Ectodermal cell (in vitro differentiated cells): Measurements from ENCODE around the gene PRRG2.
"Not testable (repeated sequence)": the region's sequence is repeated elsewhere in the genome, so short reads cannot be mapped to it uniquely, and the experiment has no call there.

ENCODE experiments used
- H3K27ac ChIP-seq: 2 replicates; pipeline ENCODE4 v1.7.0; 2013; ENCODE audit warnings: mild to moderate bottlenecking, low read depth, low read length; ENCODE audit not compliant: insufficient read depth, poor library complexity, severe bottlenecking
- H3K27me3 ChIP-seq: 2 replicates; pipeline ENCODE4 v1.7.0; 2013; ENCODE audit warnings: mild to moderate bottlenecking, low read length; ENCODE audit not compliant: insufficient read depth, control insufficient read depth, poor library complexity, severe bottlenecking
- H3K36me3 ChIP-seq: one replicate; pipeline ENCODE4 v1.7.0; 2013; ENCODE audit warnings: low read length; ENCODE audit not compliant: control insufficient read depth, insufficient read depth
- H3K4me1 ChIP-seq: one replicate; pipeline ENCODE4 v1.7.0; 2013; ENCODE audit warnings: low read length; ENCODE audit not compliant: control insufficient read depth, insufficient read depth
- H3K4me3 ChIP-seq: 2 replicates; pipeline ENCODE4 v1.7.0; 2013; ENCODE audit warnings: low read depth, low read length, control low read depth; ENCODE audit not compliant: insufficient read depth
- H3K9me3 ChIP-seq: 2 replicates; pipeline ENCODE4 v1.7.0; 2013; ENCODE audit warnings: mild to moderate bottlenecking, low read length, moderate library complexity; ENCODE audit not compliant: control insufficient read depth
- WGBS, 2 experiments: methylation state at CpG; one replicate each; pipeline ENCODE4 v1.1.7; 2013; ENCODE audit warnings: missing lambda C conversion rate in 2 of 2; 5-methylcytosine and 5-hydroxymethylcytosine counted together

The PRRG2 gene

DNA sequence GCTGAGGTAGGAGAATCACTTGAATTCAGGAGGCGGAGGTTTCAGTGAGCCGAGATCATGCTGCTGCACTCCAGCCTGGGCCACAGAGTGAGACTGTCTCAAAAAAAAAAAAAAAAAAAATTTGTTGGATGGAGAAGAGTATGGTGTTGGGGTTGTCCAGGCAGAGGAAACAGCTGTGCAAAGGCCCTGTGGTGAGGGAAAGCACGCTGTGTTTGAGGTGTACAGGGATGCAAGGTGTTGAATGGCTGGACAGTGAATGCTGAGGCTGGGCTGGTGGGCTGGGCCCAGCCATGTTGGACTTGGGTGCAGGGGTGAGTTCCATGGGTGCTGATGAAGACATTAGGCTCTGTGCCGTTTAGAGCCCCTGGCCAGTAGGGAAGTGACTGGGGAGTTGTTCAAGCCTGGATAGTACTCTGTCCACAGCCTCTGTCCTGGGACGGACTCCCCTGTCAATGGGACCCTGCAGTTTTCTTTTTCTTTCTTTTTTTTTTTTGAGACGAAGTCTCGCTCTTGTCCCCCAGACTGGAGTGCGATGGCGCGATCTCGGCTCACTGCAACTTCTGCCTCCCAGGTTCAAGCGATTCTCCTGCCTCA, 28.5 kb downstream of the PRRG2 start:
- H3K36me3 ChIP-seq, result peaks cover 19% of the 10 kb centered on the region
- H3K4me1 ChIP-seq, result no peaks in the 10 kb centered on the region
- WGBS, 2 experiments, result 93 to 94% methylated on average over 12 of the region's 12 CpGs
- no peaks in the 10 kb centered on the region for H3K27me3 ChIP-seq
- H3K9me3 ChIP-seq, result no peaks in the 10 kb centered on the region
- H3K27ac ChIP-seq, result no peak overlapping the region
- H3K4me3 ChIP-seq, result no peak overlapping the region

DNA sequence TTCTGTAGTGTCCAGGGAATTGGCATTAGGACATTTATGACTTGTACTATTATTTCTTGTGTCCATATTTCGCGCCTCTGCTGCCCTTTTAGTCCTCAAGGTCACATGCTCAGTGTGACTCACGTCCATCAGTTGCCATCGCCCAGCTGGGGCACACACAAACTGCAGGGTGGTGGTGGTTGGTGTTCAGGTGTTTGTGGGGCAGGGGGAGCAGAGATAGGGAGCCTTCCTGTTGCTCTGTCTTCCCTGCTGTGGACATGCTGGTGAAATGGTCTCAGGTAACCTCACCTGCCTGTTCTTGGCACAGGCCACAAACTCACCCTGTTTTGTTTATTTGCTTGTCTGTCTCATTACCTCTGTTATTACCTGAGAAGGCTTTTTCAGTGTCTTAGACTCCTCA, 32.3 kb downstream of the PRRG2 start:
- Histone ChIP-seq H3K27me3 (no peaks in the 10 kb centered on the region), H3K27ac (no peak overlapping the region), H3K4me1 (no peaks in the 10 kb centered on the region), H3K4me3 (no peak overlapping the region), H3K36me3 (peaks cover 46% of the 10 kb centered on the region), H3K9me3 (no peaks in the 10 kb centered on the region)
- 98 to 99% methylated on average over 4 of the region's 4 CpGs for whole genome bisulfite sequencing, 2 experiments

DNA sequence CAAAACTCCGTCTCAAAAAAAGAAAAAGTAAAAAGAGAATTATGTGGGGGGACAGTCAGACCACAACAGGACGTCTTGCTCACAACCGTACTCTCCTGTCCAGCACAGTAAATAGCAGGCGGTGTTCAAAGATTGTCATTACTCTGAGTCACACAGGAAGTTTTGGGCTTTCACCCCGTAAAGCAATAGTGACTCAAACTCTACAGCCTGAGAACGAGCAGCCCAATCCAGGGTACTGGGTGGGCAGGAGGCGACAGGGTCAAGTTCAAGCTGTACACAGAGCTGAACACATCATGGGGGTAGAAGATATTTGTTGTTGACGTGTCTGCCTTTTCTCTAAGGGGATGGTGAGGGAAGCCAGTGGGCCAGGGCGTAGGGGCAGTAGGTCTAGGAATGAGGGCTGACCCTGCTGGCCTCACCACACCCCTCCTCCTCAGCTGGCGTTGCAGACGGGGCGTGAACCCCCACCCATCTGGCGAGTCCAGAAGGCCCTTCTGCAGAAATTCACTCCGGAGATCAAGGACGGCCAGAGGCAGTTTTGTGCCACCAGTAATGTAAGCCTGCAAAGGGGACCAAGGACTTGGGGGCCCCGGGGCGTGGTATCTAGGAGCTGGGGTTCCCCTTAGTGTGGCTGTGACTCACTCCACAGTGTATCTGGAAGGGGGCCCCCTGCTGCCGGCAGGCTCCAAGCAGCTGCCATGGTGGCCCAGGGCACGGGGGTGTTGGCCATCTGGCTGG, 33.1 kb downstream of the PRRG2 start:
- Histone ChIP-seq H3K4me3 (no peak overlapping the region), H3K9me3 (no peaks in the 10 kb centered on the region), H3K27me3 (no peaks in the 10 kb centered on the region), H3K27ac (no peak overlapping the region), H3K4me1 (no peaks in the 10 kb centered on the region), H3K36me3 (peaks cover 39% of the 10 kb centered on the region)
- 95 to 96% methylated on average over 19 of the region's 19 CpGs for WGBS, 2 experiments

DNA sequence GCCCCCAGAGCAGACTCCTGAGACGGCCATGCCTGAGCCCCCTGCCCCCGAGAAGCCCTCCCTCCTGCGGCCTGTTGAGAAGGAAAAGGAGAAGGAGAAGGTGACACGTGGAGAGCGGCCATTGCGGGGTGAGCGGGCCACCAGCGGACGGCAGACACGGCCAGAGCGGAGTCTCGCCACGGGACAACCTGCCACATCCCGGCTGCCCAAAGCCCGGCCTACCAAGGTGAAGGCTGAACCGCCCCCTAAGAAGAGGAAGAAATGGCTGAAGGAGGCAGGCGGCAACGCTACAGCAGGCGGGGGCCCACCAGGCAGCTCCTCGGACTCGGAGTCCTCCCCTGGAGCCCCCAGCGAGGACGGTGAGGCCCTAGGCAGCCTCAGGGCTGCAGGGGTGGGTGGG, 34.7 kb downstream of the PRRG2 start:
- Histone ChIP-seq H3K27ac (no peak overlapping the region), H3K4me1 (no peaks in the 10 kb centered on the region), H3K9me3 (no peaks in the 10 kb centered on the region), H3K4me3 (no peak overlapping the region), H3K36me3 (peaks cover 46% of the 10 kb centered on the region), H3K27me3 (no peaks in the 10 kb centered on the region)
- WGBS, 2 experiments, result 96 to 97% methylated on average over 23 of the region's 23 CpGs

DNA sequence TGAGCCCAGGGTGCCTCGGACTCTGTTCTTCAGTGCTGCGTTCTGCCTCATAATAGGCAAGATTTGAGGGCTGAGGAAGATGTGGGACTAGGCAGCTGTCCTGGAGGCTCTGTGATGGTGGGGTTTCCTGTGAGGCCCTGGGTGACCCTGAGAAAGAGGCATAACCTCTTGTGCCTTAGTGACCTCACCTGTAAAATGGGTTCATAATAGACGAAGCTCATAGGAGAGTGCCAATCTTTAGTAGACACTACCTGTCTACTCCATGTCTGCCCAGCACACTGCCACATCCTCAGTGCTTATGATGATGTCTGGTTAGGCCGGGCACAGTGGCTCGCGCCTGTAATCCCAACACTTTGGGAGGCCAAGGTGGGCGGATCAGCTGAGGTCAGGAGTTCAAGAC, 35.4 kb downstream of the PRRG2 start:
- peaks cover 49% of the 10 kb centered on the region for H3K36me3 ChIP-seq

DNA sequence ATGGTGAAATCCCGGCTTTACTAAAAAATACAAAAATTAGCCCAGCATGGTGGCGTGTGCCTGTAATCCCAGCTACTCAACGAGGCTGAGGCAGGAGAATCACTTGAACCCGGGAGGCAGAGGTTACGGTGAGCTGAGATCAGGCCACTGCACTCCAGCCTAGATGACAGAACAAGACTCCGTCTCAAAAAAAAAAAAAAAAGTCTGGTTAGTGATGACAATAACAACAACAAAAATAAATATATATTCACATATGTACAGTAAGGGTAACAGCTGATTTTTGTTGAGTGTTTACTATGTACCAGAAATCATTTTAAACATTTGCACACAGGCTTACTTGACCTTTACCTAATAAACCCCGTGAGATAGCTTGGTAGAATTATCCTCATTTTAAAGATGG, 35.8 kb downstream of the PRRG2 start:
- H3K9me3 ChIP-seq, result no peaks in the 10 kb centered on the region
- H3K27me3 ChIP-seq, result no peaks in the 10 kb centered on the region
- no peaks in the 10 kb centered on the region for H3K4me1 ChIP-seq
- WGBS, 2 experiments, result 96% methylated on average over 6 of the region's 7 CpGs
- H3K27ac ChIP-seq, result no peak overlapping the region
- peaks cover 52% of the 10 kb centered on the region for H3K36me3 ChIP-seq
- no peak overlapping the region for H3K4me3 ChIP-seq

More for the DNA sequence above, 35.4 kb downstream of the PRRG2 start:
- Histone ChIP-seq H3K27me3 (no peaks in the 10 kb centered on the region), H3K9me3 (no peaks in the 10 kb centered on the region), H3K27ac (no peak overlapping the region), H3K4me1 (no peaks in the 10 kb centered on the region), H3K4me3 (no peak overlapping the region)
- 94 to 96% methylated on average over 7 of the region's 7 CpGs for WGBS, 2 experiments

DNA sequence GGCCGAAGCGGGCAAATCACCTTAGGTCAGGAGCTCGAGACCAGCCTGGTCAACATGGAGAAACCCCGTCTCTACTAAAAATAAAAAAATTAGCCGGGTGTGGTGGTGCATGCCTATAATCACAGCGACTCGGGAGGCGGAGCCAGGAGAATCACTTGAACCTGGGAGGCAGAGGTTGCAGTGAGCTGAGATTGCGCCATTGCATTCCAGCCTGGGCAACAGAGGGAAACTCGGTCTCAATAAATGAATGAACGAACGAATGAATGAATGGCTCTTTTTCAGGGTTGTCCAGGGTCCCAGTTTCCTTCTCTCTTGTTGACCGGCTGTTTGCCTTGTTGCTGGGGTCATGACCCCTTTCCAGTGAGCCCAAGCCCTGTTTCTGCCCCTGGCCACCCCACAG, 36.7 kb downstream of the PRRG2 start:
- H3K4me3 ChIP-seq, H3K9me3 ChIP-seq, H3K27me3 ChIP-seq, H3K4me1 ChIP-seq, H3K27ac ChIP-seq: not testable (repeated sequence)
- 95 to 97% methylated on average over 13 of the region's 13 CpGs for WGBS, 2 experiments
- H3K36me3 ChIP-seq, result peaks cover 52% of the 10 kb centered on the region

DNA sequence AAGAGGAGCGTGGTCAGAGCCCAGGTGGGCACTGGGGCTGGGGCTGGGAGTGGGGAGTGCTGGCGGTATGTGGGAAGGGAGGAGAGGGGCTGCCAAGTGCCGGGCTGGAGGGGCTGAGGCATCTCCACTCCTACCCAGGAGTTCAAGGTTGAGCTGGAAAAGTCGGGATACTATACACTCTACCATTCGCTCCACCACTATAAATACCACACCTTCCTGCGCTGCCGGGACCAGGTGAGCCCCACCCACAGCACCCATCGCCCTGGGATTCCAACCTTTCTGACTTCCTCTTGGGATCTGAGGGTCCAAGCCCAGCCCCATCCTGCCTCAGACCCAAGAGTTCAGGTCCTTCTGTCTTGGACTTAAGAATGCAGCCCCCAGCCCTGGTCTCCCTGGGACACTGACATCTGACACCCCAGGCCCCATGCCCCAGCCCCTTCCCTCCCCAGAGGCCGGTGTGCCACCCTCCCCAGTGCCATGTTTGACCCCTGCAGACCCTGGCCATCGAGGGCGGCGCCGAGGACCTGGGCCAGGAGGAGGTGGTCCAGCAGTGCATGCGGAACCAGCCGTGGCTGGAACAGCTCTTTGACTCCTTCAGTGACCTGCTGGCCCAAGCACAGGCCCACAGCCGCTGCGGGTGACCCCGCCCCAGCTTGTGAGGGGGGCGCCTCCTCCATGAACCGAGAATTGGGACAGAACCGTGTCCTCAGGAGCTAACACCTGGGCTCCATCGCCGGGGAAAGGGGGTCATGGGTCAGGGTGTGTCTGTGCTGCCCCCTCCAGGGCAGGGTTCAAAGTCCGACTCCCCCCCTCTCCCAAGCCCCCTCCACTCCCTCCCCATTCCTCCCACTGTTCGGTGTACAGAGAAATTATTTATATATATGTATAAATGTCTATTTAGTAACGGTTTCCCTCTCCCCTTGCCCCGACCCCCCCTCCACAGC, 44.1 kb downstream of the PRRG2 start:
- Histone ChIP-seq H3K4me3 (no peak overlapping the region), H3K4me1 (no peaks in the 10 kb centered on the region), H3K27ac (no peak overlapping the region), H3K36me3 (peaks cover 19% of the 10 kb centered on the region), H3K9me3 (no peaks in the 10 kb centered on the region), H3K27me3 (no peaks in the 10 kb centered on the region)
- WGBS, 2 experiments, result 95 to 96% methylated on average over 23 to 24 of the region's 27 CpGs

DNA sequence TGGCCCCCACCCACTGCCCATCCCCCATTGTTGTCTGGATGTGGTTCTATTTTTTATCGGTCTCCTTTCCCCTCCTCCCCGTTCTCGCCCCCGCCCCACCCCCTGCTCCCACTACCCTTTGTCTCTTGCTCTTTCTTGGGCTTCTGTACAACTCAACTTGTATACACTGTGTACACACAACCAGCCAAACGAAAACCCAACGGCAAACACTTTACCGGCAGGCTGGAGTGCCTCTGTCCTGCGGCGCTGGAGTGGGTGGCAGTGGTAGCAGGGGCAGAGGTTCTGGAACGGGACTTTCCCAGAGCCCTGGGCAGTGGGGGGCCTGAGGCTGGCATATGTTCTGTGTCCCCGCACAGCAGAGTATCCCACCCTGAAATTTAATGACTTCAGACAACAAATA, 45.1 kb downstream of the PRRG2 start:
- peaks cover 4% of the 10 kb centered on the region for H3K4me1 ChIP-seq
- no peaks in the 10 kb centered on the region for H3K9me3 ChIP-seq
- 94 to 97% methylated on average over 11 of the region's 11 CpGs for WGBS, 2 experiments
- H3K27ac ChIP-seq, result no peak overlapping the region
- H3K36me3 ChIP-seq, result peaks cover 14% of the 10 kb centered on the region
- no peak overlapping the region for H3K4me3 ChIP-seq
- H3K27me3 ChIP-seq, result no peaks in the 10 kb centered on the region

DNA sequence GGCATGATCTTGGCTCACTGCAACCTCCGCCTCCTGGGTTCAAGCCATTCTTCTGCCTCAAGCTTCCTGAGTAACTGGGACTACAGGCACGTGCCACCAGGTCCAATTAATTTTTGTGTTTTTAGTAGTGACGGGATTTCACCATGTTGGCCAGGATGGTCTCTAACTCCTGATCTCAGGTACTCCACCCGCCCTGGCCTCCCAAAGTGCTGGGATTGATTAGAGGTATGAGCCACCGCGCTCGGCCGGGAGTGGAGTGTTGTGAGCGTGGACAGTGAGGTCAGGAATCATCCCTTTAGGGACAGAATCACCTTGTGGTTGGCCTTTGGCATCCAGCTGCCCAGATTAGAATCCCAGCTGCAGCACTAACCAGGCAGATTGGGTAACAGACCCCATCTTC, 48.5 kb downstream of the PRRG2 start:
- Histone ChIP-seq H3K36me3 (peaks cover 8% of the 10 kb centered on the region), H3K27me3 (no peaks in the 10 kb centered on the region), H3K9me3 (no peaks in the 10 kb centered on the region), H3K4me3 (no peak overlapping the region), H3K4me1 (peaks cover 4% of the 10 kb centered on the region), H3K27ac (no peak overlapping the region)
- WGBS, 2 experiments, result 92 to 98% methylated on average over 9 of the region's 9 CpGs
